Esophagus muscularis mucosa (tissue), 4 donors: ENCODE measurements around the gene KDELR1.

Source experiments
- EP300 ChIP-seq: sonication (generic); formaldehyde crosslinking; IDR thresholded peaks from one replicate; pipeline ENCODE4 v1.6.1; 2017; ENCODE audit warnings: antibody characterized with exemption
- POLR2A ChIP-seq: fragments of 450-650 bp; IDR thresholded peaks from one replicate; pipeline ENCODE4 v1.6.1; 2017; ENCODE audit warnings: antibody characterized with exemption, moderate library complexity, mild to moderate bottlenecking, low read depth
- TF ChIP-seq, protein P1 (sequence below), 3 experiments: fragments of 200-600 bp in 2 of 3; fragments of 450-650 bp in 1 of 3; sonication (generic) in 2 of 3; IDR thresholded peaks; one replicate each; pipeline ENCODE4 v1.5.1; 2017 to 2019; ENCODE audit warnings: antibody characterized with exemption in 3 of 3, mild to moderate bottlenecking in 2 of 3, moderate library complexity in 1 of 3

DNA sequence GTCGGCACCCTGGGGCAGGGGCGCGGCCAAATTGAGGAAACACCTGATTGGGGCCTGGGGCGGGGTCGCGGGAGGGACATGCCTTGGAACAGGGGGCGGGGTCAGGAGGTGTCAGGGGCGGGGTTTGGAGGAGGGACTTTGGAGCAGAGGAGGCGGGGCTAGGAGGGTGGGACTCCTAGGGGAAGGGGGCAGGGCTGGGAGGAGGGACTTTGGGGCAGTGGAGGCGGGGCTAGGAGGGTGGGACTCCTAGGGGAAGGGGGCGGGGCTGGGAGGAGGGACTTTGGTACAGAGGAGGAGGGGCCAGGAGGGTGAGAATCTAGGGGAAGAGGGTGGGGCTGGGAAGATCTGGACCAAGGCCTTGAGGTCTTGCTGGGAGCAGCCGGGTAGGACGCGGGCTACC, 24.0 kb upstream of the KDELR1 start:
- TF ChIP-seq, protein P1, sequence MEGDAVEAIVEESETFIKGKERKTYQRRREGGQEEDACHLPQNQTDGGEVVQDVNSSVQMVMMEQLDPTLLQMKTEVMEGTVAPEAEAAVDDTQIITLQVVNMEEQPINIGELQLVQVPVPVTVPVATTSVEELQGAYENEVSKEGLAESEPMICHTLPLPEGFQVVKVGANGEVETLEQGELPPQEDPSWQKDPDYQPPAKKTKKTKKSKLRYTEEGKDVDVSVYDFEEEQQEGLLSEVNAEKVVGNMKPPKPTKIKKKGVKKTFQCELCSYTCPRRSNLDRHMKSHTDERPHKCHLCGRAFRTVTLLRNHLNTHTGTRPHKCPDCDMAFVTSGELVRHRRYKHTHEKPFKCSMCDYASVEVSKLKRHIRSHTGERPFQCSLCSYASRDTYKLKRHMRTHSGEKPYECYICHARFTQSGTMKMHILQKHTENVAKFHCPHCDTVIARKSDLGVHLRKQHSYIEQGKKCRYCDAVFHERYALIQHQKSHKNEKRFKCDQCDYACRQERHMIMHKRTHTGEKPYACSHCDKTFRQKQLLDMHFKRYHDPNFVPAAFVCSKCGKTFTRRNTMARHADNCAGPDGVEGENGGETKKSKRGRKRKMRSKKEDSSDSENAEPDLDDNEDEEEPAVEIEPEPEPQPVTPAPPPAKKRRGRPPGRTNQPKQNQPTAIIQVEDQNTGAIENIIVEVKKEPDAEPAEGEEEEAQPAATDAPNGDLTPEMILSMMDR (IDR thresholded peaks at IDR 0.05) = no peak
- no peak for TF ChIP-seq POLR2A
- TF ChIP-seq EP300 = no peak
